IPS DF 4.7 (cell line): ENCODE measurements around the gene SCD5.
A peak's percentile ranks its signal among the peaks of the same experiment; 100 is the strongest.

Experiments used
- DNase-seq: peaks from one replicate; pipeline ENCODE4 v3.0.0-alpha.2; 2013; ENCODE audit warnings: low spot score; ENCODE audit errors: extremely low read depth

SCD5 gene

DNA sequence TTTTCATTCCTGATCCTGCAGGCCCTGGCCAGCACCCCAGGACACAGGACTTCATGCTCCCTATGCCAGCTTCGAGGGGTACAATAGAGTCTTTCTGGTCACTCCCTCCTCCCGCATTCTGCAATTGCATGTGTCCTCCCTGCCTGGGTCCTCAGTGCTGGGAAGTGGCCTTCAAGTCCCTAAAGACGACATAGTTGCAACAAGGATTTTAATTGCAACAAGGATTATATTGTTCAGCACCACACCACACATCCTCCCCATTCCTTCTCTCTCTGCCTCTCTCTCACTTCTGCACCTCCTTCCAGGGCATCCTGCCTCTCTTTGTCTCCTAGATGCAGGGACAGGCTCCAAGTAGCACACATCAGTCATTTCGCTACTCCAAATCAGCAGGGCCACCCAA, 25.5 kb downstream of the SCD5 start:
- no peak for DNase-seq

DNA sequence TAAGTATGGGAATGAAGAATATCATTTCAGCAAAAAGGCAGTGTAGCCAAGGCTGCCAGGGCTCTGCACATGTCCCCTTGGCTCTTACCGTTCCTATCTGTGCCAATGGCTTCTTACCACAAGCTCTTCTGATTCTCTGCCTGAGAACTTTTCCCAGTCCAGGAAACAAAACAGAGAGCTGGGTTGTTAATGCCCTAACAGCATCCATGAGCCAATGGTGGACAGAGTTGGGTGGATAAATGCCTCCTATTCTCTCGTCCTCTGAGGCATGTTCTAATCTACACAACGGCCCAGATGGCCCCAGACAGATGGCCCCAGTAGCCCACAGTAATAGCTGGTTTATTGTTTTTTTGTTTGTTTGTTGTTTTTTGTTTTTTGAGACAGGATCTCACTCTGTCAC, 28.0 kb downstream of the SCD5 start:
- no peak for DNase-seq

DNA sequence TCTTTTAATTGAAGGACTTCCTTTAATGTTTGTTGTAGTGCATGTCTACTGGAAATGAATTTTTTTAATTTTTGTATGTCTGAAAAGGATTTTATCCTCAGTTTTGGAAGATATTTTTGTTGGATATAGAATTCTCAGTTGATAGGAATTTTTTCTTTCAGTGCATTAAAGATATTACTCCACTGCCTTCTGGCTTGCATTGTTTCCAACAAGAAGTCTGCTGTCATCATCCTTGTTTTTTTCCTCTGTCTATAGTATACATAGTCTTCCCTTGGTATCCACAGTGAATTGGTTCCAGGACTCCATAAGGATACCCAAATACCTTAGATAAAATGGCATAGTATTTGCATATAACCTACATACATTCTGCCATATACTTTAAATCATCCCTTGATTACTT, 33.5 kb downstream of the SCD5 start:
- DNase-seq: no peak

DNA sequence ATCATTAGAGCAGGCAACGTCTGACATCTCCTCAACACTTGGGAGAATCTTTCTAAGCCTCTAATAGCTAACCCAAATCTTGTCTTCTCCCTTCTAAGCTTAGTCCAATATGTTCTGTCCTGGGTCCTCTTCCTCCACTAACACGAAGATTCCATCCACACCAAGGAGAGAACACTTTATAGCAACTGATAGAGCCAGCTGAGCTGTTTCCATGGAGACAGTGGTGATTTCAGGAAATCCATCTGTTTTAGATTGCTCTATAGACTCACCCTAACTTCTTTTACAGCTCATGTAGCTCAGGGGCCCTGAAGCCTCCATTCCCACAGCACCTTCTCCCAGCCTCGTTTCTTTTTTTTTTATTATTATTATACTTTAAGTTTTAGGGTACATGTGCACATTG, 37.4 kb downstream of the SCD5 start:
- DNase-seq: no peak

DNA sequence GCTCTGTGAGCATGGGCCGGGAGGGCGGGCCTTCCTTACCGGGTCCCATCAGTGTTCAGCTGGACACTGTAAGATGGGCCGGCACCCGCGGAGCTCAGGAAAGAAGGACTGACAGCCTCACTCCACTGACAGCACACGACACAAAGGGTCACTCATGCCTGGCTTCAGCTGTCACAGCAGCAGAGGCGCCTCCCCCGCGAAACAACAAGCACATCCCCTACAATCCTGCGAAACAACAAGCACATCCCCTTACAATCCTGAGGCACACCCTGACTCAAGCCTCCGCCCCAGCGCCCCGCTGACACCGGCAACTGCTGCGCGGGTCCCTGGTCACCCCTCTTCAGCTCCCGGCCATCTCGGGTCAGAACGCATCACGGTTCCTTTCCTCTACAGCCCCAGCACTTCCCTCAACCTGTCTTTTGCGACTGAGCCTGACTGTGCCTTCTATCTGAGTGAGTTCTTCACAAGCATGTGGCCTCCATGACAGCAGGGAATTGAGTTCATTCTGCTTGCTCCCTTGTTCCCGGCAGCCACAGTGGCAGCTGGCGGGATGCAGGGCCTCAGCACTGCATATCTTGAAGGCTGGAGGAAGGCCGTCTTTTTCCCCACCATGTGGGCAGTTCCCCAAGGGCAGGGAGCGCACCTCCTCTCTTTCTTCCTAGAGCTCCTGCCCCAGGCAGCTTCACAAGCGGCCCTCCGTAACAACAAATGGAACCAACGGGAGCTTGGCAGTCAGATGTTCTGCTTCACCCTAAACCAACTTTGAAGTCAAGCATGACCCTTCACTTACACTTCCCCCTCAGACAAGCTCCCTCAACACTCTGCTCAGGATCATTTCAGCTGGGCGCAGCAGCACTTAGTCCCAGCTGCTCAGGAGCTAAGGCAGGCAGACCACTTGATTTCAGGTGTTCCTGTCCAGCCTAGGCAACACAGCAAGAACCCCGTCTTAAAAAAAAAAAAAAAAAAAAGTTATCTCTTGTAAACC, 39.6 kb downstream of the SCD5 start:
- DNase-seq: no peak

DNA sequence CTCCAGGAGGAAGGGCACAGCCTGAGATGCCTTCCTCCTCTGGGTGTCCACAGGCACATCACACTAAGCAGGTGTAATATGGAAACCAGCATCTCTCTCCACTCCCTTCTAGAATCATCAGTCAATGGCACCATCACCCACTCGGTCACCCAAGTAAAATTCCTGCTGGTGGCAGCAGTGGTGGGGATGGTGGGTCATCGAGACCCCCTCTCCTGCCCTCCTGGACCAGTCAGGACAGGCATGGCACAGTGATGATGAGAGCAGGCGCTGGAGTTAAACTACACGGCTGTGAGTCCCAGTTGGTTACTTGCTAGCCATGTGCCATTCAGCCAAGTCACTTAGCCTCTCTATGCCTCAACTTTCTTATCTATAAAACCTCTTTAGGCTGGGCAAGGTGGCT, 42.5 kb downstream of the SCD5 start:
- DNase-seq: no peak

DNA sequence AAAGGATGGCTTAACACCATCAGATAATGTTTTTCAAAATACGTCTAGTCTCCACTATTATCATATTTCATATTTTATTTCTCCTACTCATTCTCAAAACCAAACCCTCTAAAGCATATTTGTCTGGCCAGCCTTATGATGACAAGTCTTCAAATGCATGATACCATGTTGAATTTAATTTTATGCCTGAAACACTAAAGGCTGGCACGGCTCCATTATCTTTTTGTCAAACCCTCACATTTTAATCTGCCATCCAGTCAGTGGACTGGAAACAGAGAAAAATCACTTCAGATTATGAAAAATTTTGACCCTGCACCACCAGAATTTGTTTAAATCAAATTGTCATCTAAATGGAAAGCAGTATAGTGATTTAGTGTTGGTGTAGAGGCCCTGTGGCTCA, 42.9 kb downstream of the SCD5 start:
- no peak for DNase-seq

DNA sequence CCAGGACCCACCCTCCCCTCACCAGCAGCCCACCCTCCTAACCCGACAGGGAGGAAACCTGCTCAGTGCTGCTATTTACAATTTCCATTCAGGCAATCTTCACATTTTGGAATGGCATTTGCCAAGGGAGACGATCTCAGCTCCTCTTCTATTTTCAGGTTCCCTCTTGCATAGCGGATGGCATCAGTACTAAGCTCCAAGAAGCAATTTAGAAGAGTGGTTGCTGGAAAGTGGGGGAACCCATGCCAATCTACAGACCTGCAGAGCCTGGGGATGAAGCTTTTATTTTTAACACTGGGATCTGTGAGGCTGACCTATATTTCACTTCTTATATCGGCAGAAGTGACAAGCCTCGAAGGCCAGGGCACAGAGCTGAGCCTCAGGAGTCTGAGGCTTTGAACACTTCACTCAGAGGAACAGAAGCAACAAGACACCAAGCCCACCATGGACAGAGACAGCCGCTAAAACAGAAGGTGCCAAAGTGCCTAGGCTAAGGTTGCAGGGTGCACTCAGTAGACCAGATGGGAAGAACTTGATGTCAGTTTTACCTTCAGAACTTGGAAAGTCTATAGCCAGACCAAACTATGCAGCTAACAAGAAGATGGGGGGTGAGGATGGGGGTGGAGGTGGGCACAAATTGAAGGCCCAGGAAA, 44.0 kb downstream of the SCD5 start:
- DNase-seq: no peak

DNA sequence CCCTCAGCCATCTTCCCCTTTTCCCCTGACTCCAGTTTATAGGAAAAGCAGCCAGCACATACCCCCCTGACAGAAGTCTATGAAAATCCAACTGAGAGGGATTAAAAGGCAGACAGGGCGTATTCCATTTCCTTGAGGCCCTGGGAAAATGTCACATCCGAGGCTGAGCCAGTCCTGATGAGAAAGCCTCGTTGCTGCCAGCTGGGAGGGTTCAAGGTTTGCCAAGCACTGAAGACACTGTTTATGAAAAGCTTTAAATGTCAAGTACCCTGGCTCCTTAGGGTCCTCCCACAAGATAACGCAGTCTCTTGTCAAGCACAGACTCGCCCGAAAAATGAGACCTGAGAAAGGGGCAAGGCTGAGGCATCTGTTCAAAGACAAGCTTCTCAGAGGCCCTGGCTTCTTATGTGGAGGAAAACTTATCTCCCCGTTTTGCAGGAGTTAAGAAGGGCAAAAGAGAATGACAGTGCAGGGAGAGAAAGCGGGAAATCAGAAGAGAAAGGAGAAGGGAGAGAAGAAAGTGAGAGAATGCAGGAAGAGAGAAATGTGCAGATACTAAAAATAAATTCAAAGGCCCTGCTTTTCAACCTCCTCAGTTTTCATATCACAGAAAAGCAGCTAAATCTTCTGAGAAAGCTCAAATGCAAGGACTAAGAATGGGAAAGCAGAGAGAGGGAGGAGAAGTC, 44.7 kb downstream of the SCD5 start:
- DNase-seq: no peak

DNA sequence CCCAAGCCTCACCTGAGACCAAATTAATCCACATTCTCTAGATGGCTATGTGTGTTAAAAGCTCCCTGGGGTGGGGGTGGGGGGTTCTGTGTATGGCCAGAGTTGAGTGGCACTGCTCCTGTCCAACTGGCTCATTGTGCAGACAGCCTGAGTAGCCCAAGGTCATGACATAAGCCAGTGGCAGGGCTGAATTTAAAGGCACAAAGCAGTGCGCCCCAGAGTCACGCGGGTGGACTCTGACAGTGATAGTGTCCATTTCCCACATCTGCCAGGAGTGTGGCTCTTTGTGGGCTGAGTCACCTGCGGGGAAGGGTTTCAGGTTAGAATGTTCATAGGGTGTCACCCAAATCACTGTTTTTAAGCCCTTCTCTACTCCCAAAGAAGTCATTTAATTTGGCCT, 45.4 kb downstream of the SCD5 start:
- no peak for DNase-seq

DNA sequence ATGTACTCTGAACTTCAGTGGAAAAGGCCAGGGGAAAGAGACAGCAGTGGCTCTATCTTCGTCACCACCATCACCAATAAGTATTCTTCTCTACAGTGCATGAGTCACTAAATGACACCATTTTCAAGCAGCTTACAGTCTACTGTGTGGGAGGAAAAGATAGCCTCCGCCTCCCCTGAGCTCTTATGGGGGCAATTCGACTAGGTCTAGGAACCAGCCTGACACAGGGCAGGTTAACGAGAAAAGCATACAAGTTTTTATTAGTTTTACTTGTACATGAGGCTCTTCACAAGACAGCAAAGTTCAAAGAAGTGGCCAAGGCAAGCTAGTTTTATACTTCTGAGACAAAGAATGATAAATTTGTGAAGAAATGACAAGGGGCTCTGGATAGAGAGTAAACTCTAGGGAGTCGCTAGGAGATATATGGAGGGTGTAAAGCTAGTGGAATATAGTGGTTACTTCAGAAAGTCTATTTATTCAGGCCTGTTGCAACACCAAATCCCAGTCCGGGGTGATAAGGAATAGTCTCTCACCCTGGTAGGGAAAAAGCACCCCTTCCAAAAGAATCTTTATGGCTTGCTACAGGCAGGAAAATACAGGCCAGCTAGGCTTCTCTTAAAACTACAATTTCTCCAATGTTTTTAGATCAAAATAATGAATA, 49.7 kb downstream of the SCD5 start:
- DNase-seq: no peak

DNA sequence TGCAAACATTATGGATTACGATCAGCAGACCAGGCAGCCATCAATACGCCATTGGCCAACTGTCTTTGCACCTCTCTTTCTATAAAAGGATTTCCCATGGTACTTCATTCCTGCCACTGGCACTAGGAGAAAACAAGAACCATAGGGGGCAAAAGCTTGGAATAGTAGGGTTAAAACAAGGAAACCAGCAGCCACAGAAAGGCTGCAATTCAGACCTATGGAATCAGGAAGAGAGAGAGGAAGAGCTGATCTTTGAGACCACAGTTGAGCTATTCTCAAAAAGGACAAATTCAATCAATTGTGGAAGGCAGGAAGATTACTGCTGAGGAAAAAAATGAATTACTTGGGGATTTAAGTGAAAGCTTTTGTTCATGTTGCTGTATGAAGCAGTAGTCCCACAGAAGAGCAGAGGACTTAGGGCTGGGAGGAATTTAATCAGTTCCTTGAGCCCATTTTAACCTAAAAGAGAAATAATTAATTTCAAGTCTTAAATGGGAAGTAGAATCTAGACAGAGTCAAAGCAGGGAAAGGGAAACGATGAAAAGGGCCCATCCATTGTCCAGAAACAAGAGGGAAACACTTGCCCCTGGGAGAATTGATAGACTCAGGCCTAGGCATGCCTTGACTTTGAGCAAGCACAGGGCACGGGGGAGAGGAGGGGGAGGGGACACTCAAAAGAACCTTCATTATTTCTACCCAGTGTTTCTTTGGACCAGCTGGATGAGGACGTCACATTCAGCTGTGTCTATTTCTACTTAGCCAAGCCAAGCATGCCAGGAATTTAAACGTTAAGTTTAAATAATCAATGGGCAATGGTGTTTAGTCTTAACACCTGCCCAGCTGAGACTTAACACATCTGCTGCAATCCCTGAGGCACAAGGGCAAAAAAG, 50.7 kb downstream of the SCD5 start:
- no peak for DNase-seq

DNA sequence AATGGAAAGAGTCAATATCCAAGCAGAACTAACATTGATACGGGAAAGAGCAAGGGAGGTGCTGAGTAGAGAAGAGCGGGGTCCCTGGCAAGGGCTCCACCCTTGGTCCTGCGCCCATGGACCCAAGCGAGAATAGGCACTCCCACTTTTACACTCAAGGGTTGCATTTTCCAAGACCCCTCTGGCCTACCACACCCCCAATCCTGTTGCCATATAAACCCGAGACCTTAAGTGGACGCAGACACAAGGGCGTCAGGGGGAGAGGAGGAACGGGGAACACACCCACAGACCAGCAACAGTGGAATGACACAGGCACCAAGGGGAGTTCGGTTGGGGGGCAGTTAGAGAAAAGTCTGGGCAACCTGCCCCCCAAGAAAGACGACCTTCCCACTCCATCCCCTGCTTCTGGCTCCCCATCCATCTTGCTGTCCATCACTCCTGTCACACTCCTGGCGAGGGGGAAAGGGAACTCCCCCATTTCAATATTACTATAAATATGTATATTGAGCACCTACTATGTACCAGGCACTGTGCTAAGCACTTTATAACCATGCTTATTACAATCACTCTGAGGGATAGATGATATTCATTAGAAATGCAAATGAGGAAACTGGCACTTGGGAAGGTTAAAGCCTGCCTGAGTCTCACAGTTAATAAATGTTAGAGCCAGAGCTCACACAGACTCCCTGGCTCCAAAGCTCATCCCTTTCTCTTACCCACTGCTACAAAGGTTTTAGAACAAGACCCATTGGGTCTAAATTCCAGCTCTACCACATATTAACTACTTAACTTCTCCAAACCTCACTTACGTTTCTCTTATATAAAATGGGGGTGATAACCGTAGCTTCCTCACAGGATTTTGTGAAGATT, 51.7 kb downstream of the SCD5 start:
- DNase-seq: no peak

DNA sequence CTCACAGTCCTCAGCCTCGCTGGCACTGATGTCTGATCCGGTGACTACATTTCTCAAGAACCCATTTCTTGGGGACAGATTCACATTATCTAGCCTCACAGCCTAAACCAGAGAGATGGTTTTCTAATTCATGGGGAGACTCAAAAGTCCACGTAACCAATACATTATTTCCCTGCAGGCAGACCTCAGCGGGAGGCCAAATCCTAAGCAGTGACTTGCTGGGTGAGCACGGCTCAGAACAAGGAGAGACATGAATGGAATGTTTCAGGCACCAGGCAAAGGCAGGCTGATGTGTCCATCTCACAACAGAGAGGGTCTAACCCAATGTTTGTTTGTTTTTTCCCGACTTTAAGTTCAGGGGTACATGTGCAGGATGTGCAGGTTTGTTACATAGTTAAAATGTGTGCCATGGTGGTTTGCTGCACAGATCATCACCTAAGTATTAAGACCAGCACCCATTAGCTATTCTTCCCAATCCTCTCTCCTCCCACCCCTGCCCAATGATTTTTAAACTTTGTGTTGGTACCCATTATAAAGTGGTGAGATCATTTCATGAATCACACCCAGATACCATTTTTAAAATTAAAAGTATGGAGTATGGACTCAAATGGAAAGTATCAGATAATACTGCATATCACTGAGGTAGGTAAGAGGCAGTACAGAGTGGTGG, 53.3 kb downstream of the SCD5 start:
- DNase-seq: no peak

DNA sequence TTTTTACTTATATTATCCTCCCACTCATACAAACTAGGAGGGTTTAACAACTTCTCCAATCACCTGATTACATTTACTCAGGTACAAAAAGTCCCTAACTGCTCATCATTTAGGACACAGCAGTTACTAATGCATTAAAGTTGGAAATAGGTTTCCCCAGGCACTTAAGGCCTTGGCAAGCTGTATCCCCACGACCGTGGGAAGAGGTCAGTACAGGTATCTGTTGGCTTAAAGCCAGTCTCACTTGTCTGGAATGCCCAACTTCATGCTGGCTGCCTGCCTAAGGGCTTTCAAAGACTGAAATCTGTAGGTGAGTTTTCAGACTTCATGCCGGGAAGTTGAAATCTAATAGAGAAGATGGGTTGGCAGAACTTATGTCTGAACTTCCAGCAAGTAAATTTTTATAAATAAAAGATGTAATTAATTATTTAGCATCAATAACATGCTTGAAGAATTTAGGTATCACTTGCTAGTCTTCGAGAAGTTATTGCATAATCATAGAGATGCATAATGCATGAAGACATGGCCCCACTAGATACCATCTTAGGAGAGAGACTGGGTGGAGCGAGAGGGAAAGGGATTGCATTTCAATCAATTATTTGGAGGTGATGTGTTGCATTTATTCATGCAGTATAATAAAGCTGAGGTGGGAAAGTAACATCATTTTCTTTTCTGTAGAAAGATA, 54.2 kb downstream of the SCD5 start:
- DNase-seq: no peak

DNA sequence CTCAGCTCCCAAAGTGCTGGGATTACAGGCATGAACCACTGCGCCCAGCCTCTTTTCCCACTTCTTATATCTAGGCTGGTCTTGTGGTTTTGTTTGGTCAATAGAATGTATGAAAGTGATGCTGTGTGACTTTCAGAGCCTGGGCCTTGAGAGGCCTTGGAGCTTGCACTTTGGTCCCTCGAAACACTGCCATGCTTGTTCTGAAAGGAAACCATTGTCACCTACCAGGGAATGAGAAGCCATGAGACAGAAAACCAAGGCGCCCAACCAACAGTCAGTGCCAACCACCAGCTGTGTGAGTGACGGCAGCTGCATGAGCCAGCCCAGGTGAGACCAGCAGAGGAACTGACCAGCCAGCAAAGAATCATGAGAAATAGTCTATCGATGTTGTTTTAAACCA, 57.4 kb downstream of the SCD5 start:
- DNase-seq: no peak

DNA sequence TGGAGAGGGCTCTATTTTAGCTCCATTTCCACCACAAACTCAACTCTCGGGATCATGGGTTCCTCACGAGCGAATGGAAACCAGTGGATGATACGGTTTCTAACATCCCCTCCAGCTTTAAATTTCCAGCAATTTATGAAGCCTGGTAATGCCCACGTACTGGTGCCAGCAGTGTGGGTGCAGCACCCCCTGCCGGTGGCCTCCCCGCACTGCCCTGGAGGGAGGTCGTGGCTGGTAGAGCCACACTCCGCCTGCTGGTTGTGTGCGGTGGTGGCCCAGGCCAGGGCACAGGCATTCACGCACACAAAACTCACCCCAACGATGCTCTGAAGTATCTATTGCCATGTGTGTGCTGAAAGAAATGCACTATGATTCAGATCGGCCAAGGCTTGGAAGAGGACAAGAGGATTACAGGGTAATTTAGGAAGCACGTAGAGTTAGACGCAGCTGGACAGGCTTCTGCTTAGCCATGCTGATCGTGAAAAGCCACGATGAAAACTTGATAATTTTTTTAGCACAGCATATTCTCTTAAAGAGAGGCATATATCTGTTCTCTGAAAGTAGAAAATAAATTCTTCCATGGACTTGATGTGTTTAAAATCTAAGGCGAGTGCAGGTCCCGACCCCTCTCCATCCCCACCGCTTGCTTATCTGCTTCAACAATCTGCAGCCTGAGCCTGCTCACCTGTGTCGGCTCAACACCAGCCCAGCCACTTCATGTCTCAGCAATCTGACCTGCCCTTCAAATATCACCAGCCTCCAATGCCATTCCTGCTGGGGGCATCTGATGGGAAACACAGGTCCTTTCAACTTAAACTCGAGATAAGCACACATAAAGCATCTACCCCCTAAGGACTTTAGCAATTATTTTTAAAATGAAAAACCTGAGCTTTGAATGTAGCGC, 59.1 kb downstream of the SCD5 start:
- DNase-seq: peak; percentile 49

DNA sequence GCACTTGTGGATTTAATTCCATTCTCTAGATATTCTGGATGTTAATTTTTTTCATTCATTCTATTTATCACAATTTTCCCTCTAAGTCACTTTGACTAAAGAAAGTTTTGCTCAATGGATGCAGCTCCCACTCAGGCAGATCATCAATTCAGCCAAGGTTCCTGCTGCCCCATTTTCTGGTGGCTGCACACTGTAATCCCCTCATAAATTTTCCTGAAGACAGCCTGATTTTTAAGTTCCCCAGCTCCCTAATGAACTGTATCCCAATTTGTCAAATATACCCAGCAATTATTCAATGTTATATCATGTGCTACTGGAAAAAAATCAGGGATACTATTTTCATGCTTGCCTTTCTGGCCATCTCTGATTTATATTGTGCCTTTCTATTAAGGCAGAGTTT, 61.2 kb downstream of the SCD5 start:
- no peak for DNase-seq
